HCEC 1CT (cell line): ENCODE measurements around the gene WDR86.

Source experiments
- DNase-seq: peaks from one replicate; pipeline ENCODE4 v3.0.0-alpha.2; 2017

Gene WDR86

GRCh38 chr7:151406051-151406875 is 3.6 kb downstream of the WDR86 start:
- no peak for DNase-seq

- no peak for DNase-seq
Observed at GRCh38 chr7:151405588-151405987, 4.2 kb downstream of the WDR86 start.

GRCh38 chr7:151405056-151405455 is 4.8 kb downstream of the WDR86 start:
- DNase-seq, result no peak

GRCh38 chr7:151404216-151405011 is 5.4 kb downstream of the WDR86 start:
- no peak for DNase-seq

GRCh38 chr7:151403764-151404163 is 6.1 kb downstream of the WDR86 start:
- DNase-seq, result no peak

- no peak for DNase-seq
Observed at GRCh38 chr7:151402029-151402835, 7.6 kb downstream of the WDR86 start.

- DNase-seq, result no peak
Observed at GRCh38 chr7:151400626-151401315, 9.1 kb downstream of the WDR86 start.

- DNase-seq, result no peak
Observed at GRCh38 chr7:151399906-151400305, 9.9 kb downstream of the WDR86 start.

- DNase-seq, result no peak
Observed at GRCh38 chr7:151399305-151399601, 10.6 kb downstream of the WDR86 start.

- no peak for DNase-seq
Observed at GRCh38 chr7:151398446-151399304, 11.2 kb downstream of the WDR86 start.

GRCh38 chr7:151397026-151397425 is 12.8 kb downstream of the WDR86 start:
- DNase-seq, result no peak

- no peak for DNase-seq
Observed at GRCh38 chr7:151396328-151396970, 13.4 kb downstream of the WDR86 start.

- DNase-seq, result no peak
Observed at GRCh38 chr7:151395036-151395367, 14.8 kb downstream of the WDR86 start.

GRCh38 chr7:151394076-151395035 is 15.5 kb downstream of the WDR86 start:
- no peak for DNase-seq

- no peak for DNase-seq
Observed at GRCh38 chr7:151393031-151393977, 16.5 kb downstream of the WDR86 start.

GRCh38 chr7:151392426-151392825 is 17.4 kb downstream of the WDR86 start:
- no peak for DNase-seq

GRCh38 chr7:151392002-151392401 is 17.8 kb downstream of the WDR86 start:
- no peak for DNase-seq

- no peak for DNase-seq
Observed at GRCh38 chr7:151391358-151391730, 18.5 kb downstream of the WDR86 start.
